Embryonic facial prominence (tissue), 1 donor: ENCODE results near the gene NREP.

ENCODE experiments used
- DNase-seq: peaks from one replicate; pipeline ENCODE4 v3.0.0-alpha.2; 2016; ENCODE audit errors: extremely low spot score

NREP gene

GRCh38 chr5:111765613-111766571 is 8.9 kb upstream of the NREP start:
- no peak for DNase-seq

- no peak for DNase-seq
Measured at GRCh38 chr5:111764019-111764418, 7.0 kb upstream of the NREP start.

GRCh38 chr5:111762895-111763294 is 5.9 kb upstream of the NREP start:
- no peak for DNase-seq

GRCh38 chr5:111758284-111758628 is 1.3 kb upstream of the NREP start:
- DNase-seq = no peak

- peak; percentile 96 for DNase-seq
Measured at GRCh38 chr5:111757355-111758283, 625 bp upstream of the NREP start.

- DNase-seq = peak; percentile 63
Measured at GRCh38 chr5:111755942-111756381, 1.0 kb downstream of the NREP start.

- no peak for DNase-seq
Measured at GRCh38 chr5:111755345-111755941, 1.6 kb downstream of the NREP start.

GRCh38 chr5:111753884-111754589 is 3.0 kb downstream of the NREP start:
- DNase-seq = no peak

- DNase-seq = no peak
Measured at GRCh38 chr5:111752426-111752965, 4.5 kb downstream of the NREP start.

- DNase-seq = no peak
Measured at GRCh38 chr5:111749303-111750026, 7.5 kb downstream of the NREP start.

GRCh38 chr5:111748304-111748763 is 8.7 kb downstream of the NREP start:
- no peak for DNase-seq

GRCh38 chr5:111747337-111747736 is 9.7 kb downstream of the NREP start:
- DNase-seq = no peak

GRCh38 chr5:111746791-111747190 is 10.2 kb downstream of the NREP start:
- DNase-seq = no peak

GRCh38 chr5:111745075-111745739 is 11.8 kb downstream of the NREP start:
- DNase-seq = no peak

- DNase-seq = no peak
Measured at GRCh38 chr5:111744455-111744854, 12.5 kb downstream of the NREP start.

- DNase-seq = no peak
Measured at GRCh38 chr5:111743988-111744387, 13.0 kb downstream of the NREP start.

GRCh38 chr5:111743512-111743911 is 13.5 kb downstream of the NREP start:
- DNase-seq = no peak

- no peak for DNase-seq
Measured at GRCh38 chr5:111742177-111742994, 14.6 kb downstream of the NREP start.

- DNase-seq = no peak
Measured at GRCh38 chr5:111741278-111741677, 15.7 kb downstream of the NREP start.
